T-helper 2 cell treated with Interferon-gamma antibody and Interleukin-4, amounts not matched to agents 5 μg/mL and 100 μg/mL, for 36 hours (primary cell): ENCODE measurements around the gene NOBOX.

Experiments
- DNase-seq: peaks from one replicate; pipeline ENCODE4 v3.0.0; 2021; ENCODE audit warnings: low spot score
- H3K27ac Mint-ChIP-seq: one replicate; pipeline ENCODE4 v1.8.0; 2021; ENCODE audit warnings: mild to moderate bottlenecking, mixed read lengths
- H3K27me3 Mint-ChIP-seq: one replicate; pipeline ENCODE4 v1.8.0; 2021; ENCODE audit warnings: low read depth, mixed read lengths
- H3K36me3 Mint-ChIP-seq: one replicate; pipeline ENCODE4 v1.8.0; 2021; ENCODE audit warnings: low read depth, mixed read lengths
- H3K4me1 Mint-ChIP-seq: one replicate; pipeline ENCODE4 v1.8.0; 2021; ENCODE audit warnings: low read depth, mixed read lengths
- H3K4me3 Mint-ChIP-seq: one replicate; pipeline ENCODE4 v1.8.0; 2022; ENCODE audit warnings: mild to moderate bottlenecking, moderate library complexity, mixed read lengths
- H3K9me3 Mint-ChIP-seq: one replicate; pipeline ENCODE4 v1.8.0; 2021; ENCODE audit warnings: mixed read lengths

NOBOX gene

GRCh38 chr7:144407266-144407931 is 3.9 kb upstream of the NOBOX start:
- H3K27ac Mint-ChIP-seq: no peak overlapping the region
- no peaks in the 10 kb centered on the region for H3K4me1 Mint-ChIP-seq
- H3K9me3 Mint-ChIP-seq: no peaks in the 10 kb centered on the region
- H3K27me3 Mint-ChIP-seq: peaks cover 10% of the 10 kb centered on the region
- H3K36me3 Mint-ChIP-seq: no peaks in the 10 kb centered on the region
- no peak overlapping the region for H3K4me3 Mint-ChIP-seq
- DNase-seq: no peak

GRCh38 chr7:144404946-144405345 is 1.5 kb upstream of the NOBOX start:
- Mint-ChIP-seq H3K36me3 (no peaks in the 10 kb centered on the region), H3K4me1 (no peaks in the 10 kb centered on the region), H3K27me3 (peaks cover 5% of the 10 kb centered on the region), H3K9me3 (no peaks in the 10 kb centered on the region), H3K4me3 (no peak overlapping the region), H3K27ac (no peak overlapping the region)
- DNase-seq: no peak

GRCh38 chr7:144403102-144403501 is 391 bp downstream of the NOBOX start:
- DNase-seq: no peak
- H3K4me3 Mint-ChIP-seq: no peak overlapping the region
- H3K27me3 Mint-ChIP-seq: peaks cover 4% of the 10 kb centered on the region
- no peaks in the 10 kb centered on the region for H3K36me3 Mint-ChIP-seq
- no peaks in the 10 kb centered on the region for H3K4me1 Mint-ChIP-seq
- no peaks in the 10 kb centered on the region for H3K9me3 Mint-ChIP-seq
- no peak overlapping the region for H3K27ac Mint-ChIP-seq

GRCh38 chr7:144401490-144401889 is 2.0 kb downstream of the NOBOX start:
- H3K4me3 Mint-ChIP-seq: no peak overlapping the region
- H3K27ac Mint-ChIP-seq: no peak overlapping the region
- H3K9me3 Mint-ChIP-seq: no peaks in the 10 kb centered on the region
- no peak for DNase-seq
- H3K36me3 Mint-ChIP-seq: no peaks in the 10 kb centered on the region
- H3K27me3 Mint-ChIP-seq: no peaks in the 10 kb centered on the region
- H3K4me1 Mint-ChIP-seq: no peaks in the 10 kb centered on the region

GRCh38 chr7:144399946-144400345 is 3.5 kb downstream of the NOBOX start:
- Mint-ChIP-seq H3K27me3 (peaks cover 4% of the 10 kb centered on the region), H3K4me3 (no peak overlapping the region), H3K9me3 (no peaks in the 10 kb centered on the region), H3K27ac (no peak overlapping the region), H3K36me3 (no peaks in the 10 kb centered on the region), H3K4me1 (no peaks in the 10 kb centered on the region)
- no peak for DNase-seq

- Mint-ChIP-seq H3K9me3 (no peaks in the 10 kb centered on the region), H3K4me3 (no peak overlapping the region), H3K4me1 (no peaks in the 10 kb centered on the region), H3K36me3 (no peaks in the 10 kb centered on the region), H3K27me3 (peaks cover 8% of the 10 kb centered on the region), H3K27ac (no peak overlapping the region)
- DNase-seq: no peak
Measured at GRCh38 chr7:144398911-144399310, 4.6 kb downstream of the NOBOX start.

- no peaks in the 10 kb centered on the region for H3K36me3 Mint-ChIP-seq
- no peak for DNase-seq
- no peaks in the 10 kb centered on the region for H3K9me3 Mint-ChIP-seq
- H3K27me3 Mint-ChIP-seq: peaks cover 8% of the 10 kb centered on the region
- no peak overlapping the region for H3K27ac Mint-ChIP-seq
- no peaks in the 10 kb centered on the region for H3K4me1 Mint-ChIP-seq
- H3K4me3 Mint-ChIP-seq: no peak overlapping the region
Measured at GRCh38 chr7:144398291-144398690, 5.2 kb downstream of the NOBOX start.

- peaks cover 8% of the 10 kb centered on the region for H3K27me3 Mint-ChIP-seq
- no peak overlapping the region for H3K4me3 Mint-ChIP-seq
- H3K36me3 Mint-ChIP-seq: no peaks in the 10 kb centered on the region
- H3K9me3 Mint-ChIP-seq: no peaks in the 10 kb centered on the region
- H3K27ac Mint-ChIP-seq: no peak overlapping the region
- no peak for DNase-seq
- H3K4me1 Mint-ChIP-seq: no peaks in the 10 kb centered on the region
Measured at GRCh38 chr7:144397086-144397485, 6.4 kb downstream of the NOBOX start.

GRCh38 chr7:144391823-144392255 is 11.7 kb downstream of the NOBOX start:
- DNase-seq: no peak
- Mint-ChIP-seq H3K4me1 (peaks cover 2% of the 10 kb centered on the region), H3K27me3 (peaks cover 8% of the 10 kb centered on the region), H3K9me3 (no peaks in the 10 kb centered on the region), H3K27ac (no peak overlapping the region), H3K36me3 (no peaks in the 10 kb centered on the region), H3K4me3 (peak overlapping the region; percentile 16)

GRCh38 chr7:144391014-144391413 is 12.5 kb downstream of the NOBOX start:
- peaks cover 8% of the 10 kb centered on the region for H3K27me3 Mint-ChIP-seq
- peaks cover 2% of the 10 kb centered on the region for H3K4me1 Mint-ChIP-seq

GRCh38 chr7:144390481-144390880 is 13.0 kb downstream of the NOBOX start:
- H3K4me1 Mint-ChIP-seq: peaks cover 2% of the 10 kb centered on the region
- H3K27ac Mint-ChIP-seq: no peak overlapping the region
- peaks cover 5% of the 10 kb centered on the region for H3K27me3 Mint-ChIP-seq
- no peak overlapping the region for H3K4me3 Mint-ChIP-seq
- DNase-seq: no peak
- no peaks in the 10 kb centered on the region for H3K9me3 Mint-ChIP-seq
- no peaks in the 10 kb centered on the region for H3K36me3 Mint-ChIP-seq

More at GRCh38 chr7:144391014-144391413, 12.5 kb downstream of the NOBOX start:
- Mint-ChIP-seq H3K4me3 (no peak overlapping the region), H3K27ac (no peak overlapping the region), H3K36me3 (no peaks in the 10 kb centered on the region), H3K9me3 (no peaks in the 10 kb centered on the region)
- DNase-seq: no peak

GRCh38 chr7:144388950-144389349 is 14.5 kb downstream of the NOBOX start:
- Mint-ChIP-seq H3K27me3 (no peaks in the 10 kb centered on the region), H3K4me3 (no peak overlapping the region), H3K36me3 (no peaks in the 10 kb centered on the region), H3K27ac (no peak overlapping the region), H3K4me1 (peaks cover 2% of the 10 kb centered on the region), H3K9me3 (no peaks in the 10 kb centered on the region)
- no peak for DNase-seq

GRCh38 chr7:144386741-144387140 is 16.8 kb downstream of the NOBOX start:
- Mint-ChIP-seq H3K36me3 (no peaks in the 10 kb centered on the region), H3K27ac (no peak overlapping the region), H3K9me3 (no peaks in the 10 kb centered on the region), H3K27me3 (no peaks in the 10 kb centered on the region), H3K4me3 (no peak overlapping the region), H3K4me1 (peaks cover under 1% of the 10 kb centered on the region)
- DNase-seq: no peak

- Mint-ChIP-seq H3K4me1 (no peaks in the 10 kb centered on the region), H3K9me3 (no peaks in the 10 kb centered on the region), H3K4me3 (no peak overlapping the region), H3K36me3 (peaks cover 3% of the 10 kb centered on the region), H3K27ac (no peak overlapping the region), H3K27me3 (no peaks in the 10 kb centered on the region)
- peak; percentile 11 for DNase-seq
Measured at GRCh38 chr7:144384555-144385245, 18.8 kb downstream of the NOBOX start.
